HG02610 (cell line): ENCODE data around the gene FFAR3.

ENCODE experiments used
- ATAC-seq: cut with Tn5 transposase; IDR thresholded peaks from one replicate; pipeline ENCODE4 v1.9.1; 2021; ENCODE audit warnings: mild to moderate bottlenecking, moderate library complexity; ENCODE audit not compliant: unreplicated experiment

Gene FFAR3

GRCh38 chr19:35329323-35329722 lies 28.9 kb upstream of the FFAR3 start:
- ATAC-seq: no peak

DNA sequence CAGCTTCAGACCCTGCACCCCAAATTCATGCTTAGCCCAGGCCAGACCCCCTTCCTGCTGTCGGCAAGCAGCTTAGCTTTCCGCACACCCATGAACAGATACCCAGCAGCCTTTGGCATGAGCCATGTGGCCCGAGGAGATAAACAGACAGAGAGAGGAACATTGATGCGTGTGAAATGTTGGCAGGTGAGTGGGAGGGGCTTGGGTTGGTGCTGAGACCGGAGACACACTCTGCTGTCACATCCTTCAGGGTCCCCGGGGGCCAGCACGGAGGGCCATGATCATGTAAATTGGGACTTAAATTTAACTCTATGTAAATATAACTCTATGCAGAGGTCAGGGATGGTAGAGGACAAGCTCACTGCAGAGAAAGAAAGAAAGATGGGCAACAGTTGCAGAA lies 27.8 kb upstream of the FFAR3 start:
- ATAC-seq: peak; percentile 56

DNA sequence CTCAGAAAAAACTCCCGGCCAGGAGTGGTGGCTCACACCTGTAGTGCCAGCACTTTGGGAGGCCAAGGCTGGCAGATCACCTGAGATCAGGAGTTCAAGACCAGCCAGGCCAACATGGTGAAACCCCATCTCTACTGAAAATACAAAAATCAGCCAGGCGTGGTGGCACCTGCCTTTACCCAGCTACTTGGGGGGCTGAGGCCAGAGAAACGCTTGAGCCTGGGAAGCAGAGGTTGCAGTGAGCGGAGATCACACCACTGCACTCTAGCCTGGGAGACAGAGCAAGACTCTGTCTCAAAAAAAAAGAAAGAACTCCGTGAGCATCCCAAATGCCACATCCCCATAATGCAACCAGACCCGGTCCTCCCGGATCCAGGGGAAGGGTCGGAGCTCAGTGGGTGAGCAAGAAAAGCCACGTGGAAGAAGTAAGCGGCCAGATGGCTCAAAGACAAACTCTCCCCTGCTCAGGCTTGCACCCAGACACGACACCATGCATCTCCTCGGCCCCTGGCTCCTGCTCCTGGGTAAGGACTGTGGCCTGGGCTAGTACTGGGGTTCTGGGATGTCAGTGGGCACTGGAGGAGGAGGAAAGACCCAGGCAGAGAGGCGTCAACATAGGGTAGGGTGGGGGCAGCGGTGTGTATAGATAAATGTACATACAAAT lies 26.6 kb upstream of the FFAR3 start:
- no peak for ATAC-seq

- no peak for ATAC-seq
These were observed 25.4 kb upstream of the FFAR3 start for GRCh38 chr19:35332817-35333216.

DNA sequence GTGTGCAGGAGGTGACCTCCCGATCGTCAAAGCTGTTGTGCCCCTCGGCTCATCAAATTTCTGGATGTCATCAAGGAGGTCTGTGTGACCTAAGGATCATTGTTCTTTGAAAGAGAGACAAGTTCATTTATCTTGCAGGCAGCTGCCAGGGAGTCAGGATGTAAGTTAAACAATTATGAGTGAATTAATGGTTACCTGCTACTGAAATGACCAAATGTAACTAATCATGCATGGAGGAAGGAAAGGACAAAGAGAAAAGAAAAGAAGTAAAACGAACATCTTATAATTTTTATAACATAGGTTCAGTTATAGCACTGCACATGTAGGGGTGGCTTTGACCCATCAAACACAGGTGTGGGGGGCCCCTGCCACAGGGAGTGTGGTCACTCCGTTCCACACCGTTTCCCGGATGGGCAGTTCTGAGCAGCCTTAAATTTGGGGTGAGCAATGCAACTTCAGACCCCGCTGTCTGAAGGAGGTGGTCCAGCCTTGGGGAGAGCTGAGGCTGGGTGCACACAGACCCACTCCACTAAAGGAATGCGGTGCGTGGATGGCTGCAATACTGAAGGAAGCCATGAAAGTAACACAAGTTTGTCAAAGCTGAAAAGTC lies 24.0 kb upstream of the FFAR3 start:
- no peak for ATAC-seq

DNA sequence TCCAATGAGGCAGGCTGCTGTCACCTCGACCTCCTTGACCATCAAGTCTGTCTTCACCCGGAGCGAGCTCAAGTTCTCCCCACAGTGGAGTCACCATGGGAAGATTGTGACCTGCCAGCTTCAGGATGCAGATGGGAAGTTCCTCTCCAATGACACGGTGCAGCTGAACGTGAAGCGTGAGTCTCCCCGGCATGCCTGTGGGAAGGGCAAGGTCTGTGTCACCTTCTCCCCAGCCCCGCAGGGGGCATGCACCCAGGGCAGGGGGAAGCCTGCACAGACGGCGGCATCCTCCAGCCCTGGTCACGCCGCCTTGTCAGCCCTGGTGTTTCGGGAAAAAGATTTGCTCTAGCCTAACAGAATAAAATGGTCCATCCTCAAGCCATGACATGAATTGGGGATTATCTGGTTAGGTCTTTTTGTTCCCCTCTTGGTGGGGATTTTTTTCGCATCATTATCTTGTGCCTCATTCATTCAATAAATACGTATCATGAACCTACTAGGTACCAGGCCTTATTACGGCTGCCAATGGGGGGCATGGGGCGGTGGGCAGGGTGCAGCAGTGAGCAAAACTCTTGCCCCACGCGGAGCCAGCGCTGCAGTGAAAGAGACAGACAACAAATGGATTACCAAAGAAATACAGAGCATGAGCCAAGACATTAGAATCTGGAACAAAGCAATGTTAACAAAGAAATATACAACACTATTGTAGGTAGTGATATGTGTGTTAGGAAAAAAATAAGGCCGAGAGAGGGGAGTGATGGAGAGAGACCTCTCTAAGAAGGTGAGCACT lies 21.9 kb upstream of the FFAR3 start:
- no peak for ATAC-seq

DNA sequence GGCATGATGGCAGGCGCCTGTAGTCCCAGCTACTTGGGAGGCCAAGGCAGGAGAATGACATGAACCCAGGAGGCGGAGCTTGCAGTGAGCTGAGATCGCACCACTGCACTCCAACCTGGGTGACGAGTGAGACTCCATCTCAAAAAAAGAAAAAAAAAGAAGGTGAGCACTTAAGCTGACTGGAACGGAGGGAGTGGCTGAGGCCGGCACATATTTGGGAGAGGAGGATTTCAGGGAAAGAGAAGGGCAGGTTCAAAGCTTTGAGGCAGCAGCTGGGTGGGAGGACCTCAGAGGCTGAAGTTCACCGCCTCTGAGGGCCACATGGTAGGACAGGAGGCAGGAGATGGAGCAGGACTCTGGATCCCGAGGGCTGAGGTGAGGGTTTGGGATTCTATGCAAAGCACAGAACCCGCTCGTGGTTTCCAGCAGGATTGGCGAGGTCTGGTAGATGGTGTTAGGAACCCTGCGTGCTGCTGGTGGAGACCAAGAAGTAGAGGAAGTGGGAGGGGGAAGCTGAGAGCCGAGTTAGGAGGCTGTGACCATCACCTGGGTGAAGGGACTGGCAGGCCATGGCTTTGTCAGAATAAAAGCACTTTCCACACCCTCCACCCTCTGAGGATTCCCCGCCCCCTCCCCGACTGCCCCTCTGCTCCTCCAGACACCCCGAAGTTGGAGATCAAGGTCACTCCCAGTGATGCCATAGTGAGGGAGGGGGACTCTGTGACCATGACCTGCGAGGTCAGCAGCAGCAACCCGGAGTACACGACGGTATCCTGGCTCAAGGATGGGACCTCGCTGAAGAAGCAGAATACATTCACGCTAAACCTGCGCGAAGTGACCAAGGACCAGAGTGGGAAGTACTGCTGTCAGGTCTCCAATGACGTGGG lies 20.9 kb upstream of the FFAR3 start:
- ATAC-seq: no peak

GRCh38 chr19:35337984-35338296 lies 20.3 kb upstream of the FFAR3 start:
- ATAC-seq: no peak

DNA sequence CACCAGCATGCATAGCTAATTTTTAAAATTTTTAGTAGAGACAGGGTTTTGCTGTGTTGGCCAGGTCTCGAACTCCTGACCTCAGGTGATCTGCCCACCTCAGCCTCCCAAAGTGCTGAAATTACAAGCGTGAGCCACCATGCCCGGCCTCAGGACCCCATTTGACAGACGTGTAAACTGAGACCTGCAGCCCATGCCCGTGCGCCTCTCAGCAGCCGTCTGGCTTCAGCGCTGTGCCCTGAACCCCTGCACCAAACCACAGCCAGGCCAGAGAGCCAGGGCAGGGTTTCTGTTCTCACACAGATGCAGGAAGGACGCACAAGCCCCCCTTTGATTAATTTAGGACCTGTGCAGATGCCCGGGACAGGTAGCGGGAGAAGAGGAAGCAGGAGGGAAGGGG lies 17.8 kb upstream of the FFAR3 start:
- no peak for ATAC-seq

DNA sequence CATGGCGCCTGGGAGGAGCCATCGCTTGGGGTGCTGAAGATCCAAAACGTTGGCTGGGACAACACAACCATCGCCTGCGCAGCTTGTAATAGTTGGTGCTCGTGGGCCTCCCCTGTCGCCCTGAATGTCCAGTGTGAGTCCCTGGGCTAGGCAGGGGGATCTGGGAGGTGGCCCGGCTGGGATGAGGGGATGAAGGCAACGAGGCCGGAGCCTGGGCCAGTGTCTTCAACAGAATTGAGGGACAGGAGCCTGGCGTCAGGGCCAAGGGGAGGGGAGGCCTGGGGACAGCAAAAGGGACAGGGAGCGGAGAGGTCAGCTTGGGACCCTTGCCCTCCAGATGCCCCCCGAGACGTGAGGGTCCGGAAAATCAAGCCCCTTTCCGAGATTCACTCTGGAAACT lies 17.3 kb upstream of the FFAR3 start:
- ATAC-seq: no peak

- ATAC-seq: no peak
These were observed 16.6 kb upstream of the FFAR3 start for GRCh38 chr19:35341565-35342225.

DNA sequence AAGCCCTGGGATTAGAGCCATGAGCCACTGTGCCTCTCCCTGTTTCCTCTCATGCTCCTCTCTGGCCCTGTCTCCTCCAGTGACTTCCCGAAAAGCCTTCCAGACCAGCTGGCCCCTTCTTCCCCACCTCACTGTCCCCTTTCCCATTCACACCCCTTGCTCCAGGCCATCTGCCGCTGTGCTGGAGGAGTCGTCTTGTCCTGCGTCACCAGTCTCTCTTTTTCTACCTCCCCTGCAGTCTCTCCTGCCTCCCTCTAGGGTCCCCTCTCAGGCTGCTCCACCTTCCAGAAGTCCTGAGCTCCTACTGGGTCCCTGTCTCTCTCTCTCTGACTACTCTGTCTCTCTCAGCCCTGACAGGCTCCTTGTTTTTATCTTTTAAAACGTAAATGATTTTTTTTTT lies 15.8 kb upstream of the FFAR3 start:
- no peak for ATAC-seq

- ATAC-seq: no peak
These were observed 13.7 kb upstream of the FFAR3 start for GRCh38 chr19:35344511-35345031.

GRCh38 chr19:35345671-35346111 lies 12.6 kb upstream of the FFAR3 start:
- no peak for ATAC-seq

DNA sequence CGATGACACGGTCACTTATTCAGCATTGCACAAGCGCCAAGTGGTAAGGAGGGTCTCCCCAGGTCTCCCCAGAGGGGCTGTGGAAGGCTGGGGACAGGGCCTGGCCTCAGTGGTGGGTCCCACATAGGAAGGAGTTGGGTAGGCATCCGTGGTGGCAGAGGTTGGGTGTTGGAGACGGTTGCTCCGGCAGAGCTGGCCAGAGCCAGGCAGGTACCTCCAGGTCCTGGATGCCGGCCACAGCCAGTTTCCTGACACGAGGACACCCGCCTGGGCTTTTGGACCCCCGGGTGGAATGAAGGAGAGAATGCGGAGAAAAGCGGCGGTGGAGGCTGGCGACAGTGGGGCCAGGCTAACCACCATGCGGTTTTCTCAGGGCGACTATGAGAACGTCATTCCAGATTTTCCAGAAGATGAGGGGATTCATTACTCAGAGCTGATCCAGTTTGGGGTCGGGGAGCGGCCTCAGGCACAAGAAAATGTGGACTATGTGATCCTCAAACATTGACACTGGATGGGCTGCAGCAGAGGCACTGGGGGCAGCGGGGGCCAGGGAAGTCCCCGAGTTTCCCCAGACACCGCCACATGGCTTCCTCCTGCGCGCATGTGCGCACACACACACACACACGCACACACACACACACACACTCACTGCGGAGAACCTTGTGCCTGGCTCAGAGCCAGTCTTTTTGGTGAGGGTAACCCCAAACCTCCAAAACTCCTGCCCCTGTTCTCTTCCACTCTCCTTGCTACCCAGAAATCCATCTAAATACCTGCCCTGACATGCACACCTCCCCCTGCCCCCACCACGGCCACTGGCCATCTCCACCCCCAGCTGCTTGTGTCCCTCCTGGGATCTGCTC lies 11.8 kb upstream of the FFAR3 start:
- peak; percentile 14 for ATAC-seq

GRCh38 chr19:35347171-35347929 lies 10.9 kb upstream of the FFAR3 start, which contains the start of gene FFAR1:
TSS of gene FFAR1 (plus strand) at chr19:35347902. CDS start at chr19:35351552, 3,650 bp downstream.
- ATAC-seq: peak; percentile 62

GRCh38 chr19:35347930-35348298 lies 10.3 kb upstream of the FFAR3 start:
- ATAC-seq: no peak

DNA sequence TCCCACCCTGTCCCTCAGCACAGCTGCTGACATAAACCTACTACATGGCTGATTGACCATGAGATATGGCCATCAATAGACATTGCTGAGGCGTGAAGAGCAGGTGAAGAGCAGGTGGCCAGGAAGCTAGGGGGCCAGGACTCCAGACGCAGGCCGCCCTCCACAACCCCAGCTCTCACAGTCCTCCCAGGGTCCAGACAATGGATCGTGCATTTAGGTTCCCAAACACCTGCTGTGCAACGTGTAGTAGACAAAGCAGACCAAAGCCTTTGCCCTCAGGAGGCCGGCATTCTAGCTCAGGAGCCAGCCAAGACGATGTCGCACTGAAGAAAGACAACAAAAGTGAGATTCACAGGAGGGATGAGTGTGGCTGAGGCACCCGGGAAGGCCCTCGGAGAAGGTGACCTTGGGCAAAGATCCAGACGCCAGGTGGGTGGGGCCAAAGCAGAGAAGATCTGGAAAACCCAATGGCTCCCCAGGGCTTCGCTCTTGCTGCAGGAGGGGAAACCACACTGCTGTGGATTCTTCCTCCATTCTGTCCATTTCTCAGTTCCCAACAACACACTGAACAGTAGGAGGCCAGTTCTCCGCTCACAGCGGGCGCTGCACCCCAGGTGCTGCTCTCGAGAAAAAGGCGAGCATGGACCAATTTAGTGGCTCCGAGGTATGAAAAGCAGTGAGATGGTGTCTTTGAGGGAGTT lies 9.2 kb upstream of the FFAR3 start:
- no peak for ATAC-seq
